SK-N-SH (cell line): ENCODE measurements around the gene CLEC16A. TPM values are rescaled to one million over a fixed set of nuclear protein-coding genes. Genes with fewer than 3 reads are reported as not detected.

ENCODE experiments used
- CTCF ChIA-PET: fragments of 300-600, 350-600 bp; formaldehyde crosslinking; extraction: SDS; loops from one replicate; lab custom pipeline; 2021; lab: Yijun Ruan, JAX
- POLR2A ChIA-PET: fragments of 350-600 bp; sonication (Branson Sonifier 250); formaldehyde crosslinking; extraction: SDS; loops from one replicate; lab custom pipeline; 2020; ENCODE audit warnings: antibody characterized with exemption, inconsistent platforms; lab: Yijun Ruan, JAX
- DNase-seq: peaks from one replicate; pipeline ENCODE4 v3.0.0; 2012
- H2AFZ ChIP-seq: fragments of 200-600 bp; sonication (generic); 2 replicates; pipeline ENCODE4 v1.8.1; 2016; ENCODE audit warnings: antibody characterized with exemption, mild to moderate bottlenecking, low read depth
- H3F3A ChIP-seq: fragments of 200-600 bp; sonication (generic); replicated peaks from 2 replicates; pipeline ENCODE3; 2016; ENCODE audit warnings: antibody characterized with exemption, mild to moderate bottlenecking; ENCODE audit not compliant: insufficient read depth
- H3K27ac ChIP-seq, 2 experiments: fragments of 200-500 bp in 1 of 2; fragments of 200-600 bp in 1 of 2; sonication (Bioruptor generic) in 1 of 2; sonication (generic), shearing (Covaris generic) in 1 of 2; 2 replicates each; pipeline versions ENCODE4 v1.5.1 to v1.6.1; 2014 to 2016; ENCODE audit warnings: low read depth in 2 of 2, inconsistent platforms in 1 of 2, low read length in 1 of 2, mild to moderate bottlenecking in 1 of 2, mixed read lengths in 1 of 2
- H3K27me3 ChIP-seq: fragments of 200-600 bp; sonication (generic), shearing (Covaris generic); 2 replicates; pipeline ENCODE4 v1.6.1; 2016; ENCODE audit warnings: mixed run types; ENCODE audit not compliant: insufficient read depth
- H3K36me3 ChIP-seq, 2 experiments: fragments of 200-500 bp in 1 of 2; fragments of 200-600 bp in 1 of 2; sonication (Bioruptor generic) in 1 of 2; sonication (generic) in 1 of 2; replicated peaks in 1 of 2; 2 replicates each; pipeline versions ENCODE3 to v1.5.1; 2014 to 2016; ENCODE audit warnings: low read length in 1 of 2, mild to moderate bottlenecking in 1 of 2; ENCODE audit not compliant: insufficient read depth in 2 of 2, control insufficient read depth in 1 of 2
- H3K4me1 ChIP-seq, 2 experiments: fragments of 200-500 bp in 1 of 2; fragments of 200-600 bp in 1 of 2; sonication (Bioruptor generic) in 1 of 2; sonication (generic), shearing (Covaris generic) in 1 of 2; 2 replicates each; pipeline versions ENCODE4 v1.5.1 to v1.6.1; 2014 to 2016; ENCODE audit warnings: low read depth in 1 of 2, low read length in 1 of 2, mixed run types in 1 of 2; ENCODE audit not compliant: insufficient read depth in 2 of 2, control insufficient read depth in 1 of 2
- H3K4me2 ChIP-seq: fragments of 200-600 bp; sonication (generic), shearing (Covaris generic); 2 replicates; pipeline ENCODE4 v1.6.1; 2017; ENCODE audit warnings: mixed run types
- H3K4me3 ChIP-seq, 2 experiments: fragments of 200-500 bp in 1 of 2; fragments of 200-600 bp in 1 of 2; sonication (Bioruptor generic) in 1 of 2; sonication (generic), shearing (Covaris generic) in 1 of 2; 2 replicates each; pipeline versions ENCODE4 v1.5.1 to v1.8.1; 2014 to 2016; ENCODE audit warnings: low read depth in 2 of 2, inconsistent platforms in 1 of 2, low read length in 1 of 2, mild to moderate bottlenecking in 1 of 2, mixed read lengths in 1 of 2, moderate library complexity in 1 of 2
- H3K79me2 ChIP-seq: fragments of 200-600 bp; sonication (generic); 2 replicates; pipeline ENCODE4 v1.8.1; 2017; ENCODE audit warnings: mild to moderate bottlenecking; ENCODE audit not compliant: insufficient read depth
- H3K9ac ChIP-seq: fragments of 200-600 bp; sonication (generic); 2 replicates; pipeline ENCODE4 v1.6.1; 2017; ENCODE audit warnings: mixed run types
- H3K9me2 ChIP-seq: fragments of 200-600 bp; sonication (generic); 2 replicates; pipeline ENCODE4 v1.6.1; 2017; ENCODE audit warnings: mixed run types
- H3K9me3 ChIP-seq: fragments of 200-600 bp; sonication (generic); 2 replicates; pipeline ENCODE4 v1.6.1; 2017; ENCODE audit warnings: mixed run types, mild to moderate bottlenecking, moderate library complexity
- H4K20me1 ChIP-seq: fragments of 200-600 bp; sonication (generic); 2 replicates; pipeline ENCODE4 v1.6.1; 2017; ENCODE audit warnings: mild to moderate bottlenecking, mixed run types; ENCODE audit not compliant: insufficient read depth
- ELF1 ChIP-seq: IDR thresholded peaks from 2 replicates; pipeline ENCODE4 v1.4.0; 2012
- EP300 ChIP-seq, 2 experiments: IDR thresholded peaks; 2 replicates each; pipeline versions ENCODE4 v1.4.0 to v1.6.1; 2012; ENCODE audit warnings: borderline replicate concordance in 1 of 2, low read depth in 1 of 2, low read length in 1 of 2
- EZH2phosphoT487 ChIP-seq: fragments of 200-600 bp; sonication (generic); IDR thresholded peaks from 2 replicates; pipeline ENCODE4 v1.6.1; 2017; ENCODE audit warnings: low read depth, mixed run types, mild to moderate bottlenecking, antibody characterized with exemption, moderate library complexity, borderline replicate concordance
- FOXJ3 ChIP-seq: sonication (generic); formaldehyde crosslinking; IDR thresholded peaks from 2 replicates; pipeline ENCODE4 v1.5.1; 2020; ENCODE audit warnings: mild to moderate bottlenecking, missing genetic modification reagents
- GABPA ChIP-seq: IDR thresholded peaks from 2 replicates; pipeline ENCODE4 v1.4.0; 2012; ENCODE audit warnings: low read depth, mild to moderate bottlenecking
- GATA2 ChIP-seq: sonication (generic); formaldehyde crosslinking; IDR thresholded peaks from 2 replicates; pipeline ENCODE4 v1.5.0; 2020; ENCODE audit warnings: mild to moderate bottlenecking, missing genetic modification reagents
- MAX ChIP-seq: IDR thresholded peaks from 2 replicates; pipeline ENCODE4 v1.4.0; 2012; ENCODE audit warnings: low read depth
- MEF2A ChIP-seq: IDR thresholded peaks from 2 replicates; pipeline ENCODE4 v1.4.0; 2012; ENCODE audit warnings: low read depth, borderline replicate concordance
- MXI1 ChIP-seq: IDR thresholded peaks from 2 replicates; pipeline ENCODE4 v1.6.1; 2012; ENCODE audit warnings: mild to moderate bottlenecking, low read depth, low read length, improper control_type of control experiment
- REST ChIP-seq: IDR thresholded peaks from 2 replicates; pipeline ENCODE4 v1.6.1; 2012; ENCODE audit warnings: mild to moderate bottlenecking, low read depth, low read length, moderate library complexity
- RFX5 ChIP-seq: IDR thresholded peaks from 2 replicates; pipeline ENCODE4 v1.6.1; 2012; ENCODE audit warnings: mild to moderate bottlenecking, improper control_type of control experiment, low read length
- SMC3 ChIP-seq: IDR thresholded peaks from 2 replicates; pipeline ENCODE4 v1.6.1; 2012; ENCODE audit warnings: low read depth, low read length, improper control_type of control experiment
- TCF12 ChIP-seq: IDR thresholded peaks from 2 replicates; pipeline ENCODE4 v1.4.0; 2012
- USF1 ChIP-seq: IDR thresholded peaks from 2 replicates; pipeline ENCODE4 v1.4.0; 2012; ENCODE audit warnings: low read depth, borderline replicate concordance
- USF2 ChIP-seq: fragments of 150-350 bp; IDR thresholded peaks from 2 replicates; pipeline ENCODE4 v1.6.1; 2017; ENCODE audit warnings: antibody characterized with exemption, low read length, low read depth, borderline replicate concordance
- YY1 ChIP-seq: IDR thresholded peaks from 2 replicates; pipeline ENCODE4 v1.4.0; 2012; ENCODE audit warnings: low read depth, mild to moderate bottlenecking
- ZBTB33 ChIP-seq: IDR thresholded peaks from 2 replicates; pipeline ENCODE4 v1.4.0; 2012; ENCODE audit warnings: low read depth, borderline replicate concordance
- WGBS: methylation state at CpG from one replicate; pipeline ENCODE4 v1.1.6; 2017; ENCODE audit warnings: low lambda C conversion rate; 5-methylcytosine and 5-hydroxymethylcytosine counted together
- polyA plus RNA-seq, 3 experiments: library from polyadenylated mRNA; depleted of rRNA; stranded (reverse); fragments of >200 nt; gene quantifications; 2 replicates each; pipeline ENCODE4 v1.2.3, GENCODE V29; 2012

CLEC16A gene
- polyA plus RNA-seq, 1 of the 3 experiments (the other 2 are of a cell fraction), result 13.7 TPM

GRCh38 chr16:11136600-11136999, 192.2 kb downstream of the CLEC16A start (continued):
- TF ChIP-seq MXI1 (no peak), RFX5 (no peak), USF1 (no peak), EP300 (IDR thresholded peaks at IDR 0.05; ENCODE audit: borderline replicate concordance in 1 of 2, low read depth in 1 of 2, low read length in 1 of 2) (peak; percentile 40 to 53; a peak in 3 of 4 replicates), YY1 (no peak), SMC3 (no peak), FOXJ3 (CRISPR knock-in tag) (peak; percentile 69; the same call in 1 of the 2 replicates)

GRCh38 chr16:11138022-11138768, 193.8 kb downstream of the CLEC16A start:
- Histone ChIP-seq H3K4me3 (no peak overlapping the region), H3K9me3 (no peaks in the 10 kb centered on the region), H3K36me3 (peaks cover 0 to 2% of the 10 kb centered on the region in 2 experiments)
- TF ChIP-seq MEF2A (no peak), USF2 (no peak), ELF1 (no peak), ZBTB33 (no peak), GATA2 (CRISPR knock-in tag) (no peak), MAX (no peak), YY1 (no peak), TCF12 (no peak), EZH2phosphoT487 (no peak), GABPA (no peak), REST (no peak)
- TF ChIP-seq, all 33 proteins: peak for 0
- Histone ChIP-seq H3K27ac (no peak overlapping the region), H3K9ac (no peak overlapping the region), H3K4me2 (no peak overlapping the region), H3K4me1 (peaks cover 18 to 52% of the 10 kb centered on the region in 2 experiments), H2AFZ (no peak overlapping the region), H3K27me3 (no peaks in the 10 kb centered on the region), H3K79me2 (no peaks in the 10 kb centered on the region), H4K20me1 (no peaks in the 10 kb centered on the region), H3F3A (peaks cover 19% of the 10 kb centered on the region), H3K9me2 (no peaks in the 10 kb centered on the region)
- WGBS, result 97% methylated on average over 14 of the region's 14 CpGs
- ChIA-PET POLR2A (no interaction called here), CTCF (interaction anchor here (0.9 to 1.5 kb wide), 2 partner anchors 119 to 175 kb away, joined by 3 read pairs; no protein-coding TSS in a partner anchor)
- no peak for DNase-seq
